GM19099 (cell line): Measurements from ENCODE around the gene TP53TG3D.
"Not testable (repeated sequence)": the region's sequence is repeated elsewhere in the genome, so short reads cannot be mapped to it uniquely, and the experiment has no call there.

Experiments used
- POLR2A ChIP-seq: IDR thresholded peaks from 3 replicates; pipeline ENCODE4 v1.6.1; 2011; ENCODE audit warnings: low read depth; ENCODE audit not compliant: insufficient read length; ENCODE audit errors: extremely low read depth

The TP53TG3D gene

DNA sequence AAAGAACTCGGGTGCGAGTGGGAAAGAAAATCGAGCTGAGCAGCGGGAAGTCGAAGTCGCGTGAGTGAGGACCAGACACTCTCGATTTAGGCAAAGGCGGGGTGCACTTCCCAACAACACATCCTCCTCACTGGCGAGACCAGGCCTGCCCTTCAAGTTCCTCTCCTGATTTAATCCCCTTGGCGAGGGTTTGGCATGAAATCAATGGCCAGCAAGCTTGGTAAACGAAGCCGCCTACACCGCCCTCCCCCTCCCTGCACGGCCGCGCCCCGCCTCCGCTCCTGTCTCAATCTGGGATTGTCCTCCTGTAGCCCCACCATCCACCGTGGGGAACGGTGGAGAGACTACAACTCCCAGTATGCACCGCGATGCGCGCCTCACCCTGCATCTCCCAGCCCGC is at the start of gene TP53TG3D:
Gene TP53TG3D (plus strand): TSS at position 301 of the 400 bp plus-strand sequence. CDS start 68 bp downstream, at position 369.
- TF ChIP-seq POLR2A: not testable (repeated sequence)
